Measurements from ENCODE around the gene C11orf68.
A peak's percentile ranks its signal among the peaks of the same experiment; 100 is the strongest.

The C11orf68 gene

GRCh38 chr11:65934014-65934413, 15.2 kb upstream of the C11orf68 start:
- in situ Hi-C loops (cut with HindIII; ENCODE audit: low sequenced_read_pairs), result no loop called here
- DNase-seq (ENCODE audit: low read depth, low spot score), result no peak
- no peak for TF ChIP-seq CTCF (IDR thresholded peaks at IDR 0.05; ENCODE audit: low read depth, low read length)
- no peak overlapping the region for H3K4me3 ChIP-seq (ENCODE audit: low read depth, low read length)

- in situ Hi-C loops (cut with HindIII; ENCODE audit: low sequenced_read_pairs), result no loop called here
- TF ChIP-seq CTCF (IDR thresholded peaks at IDR 0.05; ENCODE audit: low read depth, low read length), result no peak
- no peak overlapping the region for H3K4me3 ChIP-seq (ENCODE audit: low read depth, low read length)
- no peak for DNase-seq (ENCODE audit: low read depth, low spot score)
Observed at GRCh38 chr11:65932558-65932919, 13.7 kb upstream of the C11orf68 start.

GRCh38 chr11:65931773-65932557, 13.1 kb upstream of the C11orf68 start:
- in situ Hi-C loops (cut with HindIII; ENCODE audit: low sequenced_read_pairs), result no loop called here
- DNase-seq (ENCODE audit: low read depth, low spot score), result no peak
- no peak overlapping the region for H3K4me3 ChIP-seq (ENCODE audit: low read depth, low read length)
- peak; percentile 6 for TF ChIP-seq CTCF (IDR thresholded peaks at IDR 0.05; ENCODE audit: low read depth, low read length)

GRCh38 chr11:65928667-65929066, 9.8 kb upstream of the C11orf68 start:
- H3K4me3 ChIP-seq (ENCODE audit: low read depth, low read length), result no peak overlapping the region
- in situ Hi-C loops (cut with HindIII; ENCODE audit: low sequenced_read_pairs), result no loop called here
- TF ChIP-seq CTCF (IDR thresholded peaks at IDR 0.05; ENCODE audit: low read depth, low read length), result no peak
- DNase-seq (ENCODE audit: low read depth, low spot score), result no peak

GRCh38 chr11:65927904-65928397, 9.1 kb upstream of the C11orf68 start:
- no peak overlapping the region for H3K4me3 ChIP-seq (ENCODE audit: low read depth, low read length)
- in situ Hi-C loops (cut with HindIII; ENCODE audit: low sequenced_read_pairs), result no loop called here
- no peak for DNase-seq (ENCODE audit: low read depth, low spot score)
- no peak for TF ChIP-seq CTCF (IDR thresholded peaks at IDR 0.05; ENCODE audit: low read depth, low read length)

GRCh38 chr11:65925397-65925796, 6.5 kb upstream of the C11orf68 start:
- DNase-seq (ENCODE audit: low read depth, low spot score), result no peak
- no peak overlapping the region for H3K4me3 ChIP-seq (ENCODE audit: low read depth, low read length)
- in situ Hi-C loops (cut with HindIII; ENCODE audit: low sequenced_read_pairs), result no loop called here
- TF ChIP-seq CTCF (IDR thresholded peaks at IDR 0.05; ENCODE audit: low read depth, low read length), result no peak

All from astrocyte of the spinal cord (primary cell).